Left renal pelvis (tissue), 4 donors: ENCODE results near the gene PODN. TPM values are rescaled to one million over a fixed set of nuclear protein-coding genes. Genes with fewer than 3 reads are reported as not detected.
A peak's percentile ranks its signal among the peaks of the same experiment; 100 is the strongest.

Experiments used
- DNase-seq, 4 donors: peaks; one replicate each; pipeline ENCODE4 v3.0.0-alpha.2; 2013; ENCODE audit warnings: low read depth in 4 of 4, low spot score in 3 of 4
- polyA plus RNA-seq, 4 donors: library from polyadenylated mRNA; unstranded; fragments of 120-200 nt; gene quantifications; one replicate each; pipeline ENCODE4 v1.2.1, GENCODE V29; 2013; ENCODE audit not compliant: insufficient read length in 4 of 4

The PODN gene
- 10 to 100 TPM in 1 of 4 donors, 1 to 10 TPM in 3; 2.1 to 26.4 (median 2.7) TPM for polyA plus RNA-seq

GRCh38 chr1:53061859-53062707 lies at the start of gene PODN:
Gene PODN (plus strand): TSS chr1:53062213. CDS start chr1:53069856, 7,643 bp downstream.
- DNase-seq = no peak

- DNase-seq = peak; percentile 69 to 88 (median 76)
These were observed 47.1 kb upstream of the PODN start for GRCh38 chr1:53014791-53015507.

- no peak for DNase-seq
These were observed 46.5 kb upstream of the PODN start for GRCh38 chr1:53015508-53015860.

GRCh38 chr1:53016705-53017104 lies 45.3 kb upstream of the PODN start:
- no peak for DNase-seq

- no peak for DNase-seq
These were observed 41.4 kb upstream of the PODN start for GRCh38 chr1:53020588-53020987.

GRCh38 chr1:53022179-53022578 lies 39.8 kb upstream of the PODN start:
- no peak for DNase-seq

- no peak for DNase-seq
These were observed 38.5 kb upstream of the PODN start for GRCh38 chr1:53023546-53023945.

- no peak for DNase-seq
These were observed 37.9 kb upstream of the PODN start for GRCh38 chr1:53024117-53024516.

GRCh38 chr1:53025034-53025768 lies 36.8 kb upstream of the PODN start:
- DNase-seq = peak in 2 of 4 donors; percentile 18 to 52

GRCh38 chr1:53025769-53026112 lies 36.3 kb upstream of the PODN start:
- no peak for DNase-seq

- no peak for DNase-seq
These were observed 35.8 kb upstream of the PODN start for GRCh38 chr1:53026254-53026653.

- no peak for DNase-seq
These were observed 30.3 kb upstream of the PODN start for GRCh38 chr1:53031732-53032131.

- DNase-seq = no peak
These were observed 24.9 kb upstream of the PODN start for GRCh38 chr1:53037159-53037558.

GRCh38 chr1:53038566-53038965 lies 23.4 kb upstream of the PODN start:
- no peak for DNase-seq

- no peak for DNase-seq
These were observed 18.7 kb upstream of the PODN start for GRCh38 chr1:53043271-53043670.

- DNase-seq = no peak
These were observed 17.1 kb upstream of the PODN start for GRCh38 chr1:53044926-53045325.

- DNase-seq = no peak
These were observed 15.1 kb upstream of the PODN start for GRCh38 chr1:53046930-53047329.

- no peak for DNase-seq
These were observed 14.0 kb upstream of the PODN start for GRCh38 chr1:53047737-53048736.

GRCh38 chr1:53048960-53049573 lies 12.9 kb upstream of the PODN start:
- no peak for DNase-seq

GRCh38 chr1:53049574-53049967 lies 12.4 kb upstream of the PODN start:
- DNase-seq = no peak
